HEK293 (cell line): Measurements from ENCODE around the gene ELMO1.

Experiments used
- BCL11A ChIP-seq: fragments of 450-650 bp; formaldehyde crosslinking; IDR thresholded peaks from 2 replicates; pipeline ENCODE4 v1.5.1; 2016; ENCODE audit warnings: low read depth, missing biosample characterization, missing genetic modification characterization
- BCL11B ChIP-seq: fragments of 450-650 bp; formaldehyde crosslinking; IDR thresholded peaks from 2 replicates; pipeline ENCODE4 v1.5.1; 2016; ENCODE audit warnings: low read depth, missing biosample characterization, missing genetic modification characterization
- GLIS2 ChIP-seq: fragments of 450-650 bp; formaldehyde crosslinking; IDR thresholded peaks from 2 replicates; pipeline ENCODE4 v1.5.1; 2016; ENCODE audit warnings: missing biosample characterization, missing genetic modification characterization
- HIC1 ChIP-seq: fragments of 450-650 bp; formaldehyde crosslinking; IDR thresholded peaks from 2 replicates; pipeline ENCODE4 v1.5.1; 2016; ENCODE audit warnings: missing biosample characterization, missing genetic modification characterization
- OSR2 ChIP-seq: fragments of 450-650 bp; formaldehyde crosslinking; IDR thresholded peaks from 2 replicates; pipeline ENCODE4 v1.5.1; 2016; ENCODE audit warnings: missing biosample characterization, missing genetic modification characterization
- WT1 ChIP-seq: fragments of 450-650 bp; formaldehyde crosslinking; IDR thresholded peaks from 2 replicates; pipeline ENCODE4 v1.5.1; 2016; ENCODE audit warnings: missing biosample characterization, missing genetic modification characterization
- YY1 ChIP-seq: fragments of 450-650 bp; formaldehyde crosslinking; IDR thresholded peaks from 2 replicates; pipeline ENCODE4 v1.5.1; 2018; ENCODE audit warnings: missing biosample characterization, missing genetic modification characterization
- ZBTB49 ChIP-seq: fragments of 450-650 bp; formaldehyde crosslinking; IDR thresholded peaks from 2 replicates; pipeline ENCODE4 v1.5.1; 2016; ENCODE audit warnings: missing biosample characterization, missing genetic modification characterization, low read depth
- ZIC2 ChIP-seq: fragments of 450-650 bp; formaldehyde crosslinking; IDR thresholded peaks from 2 replicates; pipeline ENCODE4 v1.5.1; 2016; ENCODE audit warnings: missing biosample characterization, missing genetic modification characterization
- ZNF133 ChIP-seq: fragments of 450-650 bp; formaldehyde crosslinking; IDR thresholded peaks from 2 replicates; pipeline ENCODE4 v1.5.1; 2016; ENCODE audit warnings: missing biosample characterization, missing genetic modification characterization
- ZNF146 ChIP-seq: fragments of 450-650 bp; formaldehyde crosslinking; IDR thresholded peaks from 2 replicates; pipeline ENCODE4 v1.5.1; 2016; ENCODE audit warnings: missing biosample characterization, missing genetic modification characterization
- ZNF23 ChIP-seq: fragments of 450-650 bp; formaldehyde crosslinking; IDR thresholded peaks from 2 replicates; pipeline ENCODE4 v1.5.1; 2016; ENCODE audit warnings: missing biosample characterization, missing genetic modification characterization, borderline replicate concordance
- ZNF280C ChIP-seq: fragments of 450-650 bp; formaldehyde crosslinking; IDR thresholded peaks from 2 replicates; pipeline ENCODE4 v1.5.1; 2016; ENCODE audit warnings: missing biosample characterization, missing genetic modification characterization
- ZNF404 ChIP-seq: fragments of 450-650 bp; formaldehyde crosslinking; IDR thresholded peaks from 2 replicates; pipeline ENCODE4 v1.5.1; 2017; ENCODE audit warnings: missing biosample characterization, missing genetic modification characterization
- ZNF596 ChIP-seq: fragments of 450-650 bp; IDR thresholded peaks from 2 replicates; pipeline ENCODE4 v1.5.0; 2018; ENCODE audit warnings: missing biosample characterization, mild to moderate bottlenecking, missing genetic modification characterization, moderate library complexity
- ZNF621 ChIP-seq: fragments of 450-650 bp; formaldehyde crosslinking; IDR thresholded peaks from 2 replicates; pipeline ENCODE4 v1.5.1; 2017; ENCODE audit warnings: missing biosample characterization, missing genetic modification characterization
- ZNF623 ChIP-seq: fragments of 450-650 bp; formaldehyde crosslinking; IDR thresholded peaks from 2 replicates; pipeline ENCODE4 v1.5.1; 2016; ENCODE audit warnings: missing biosample characterization, missing genetic modification characterization
- ZNF624 ChIP-seq: fragments of 450-650 bp; formaldehyde crosslinking; IDR thresholded peaks from 2 replicates; pipeline ENCODE4 v1.5.1; 2017; ENCODE audit warnings: missing biosample characterization, missing genetic modification characterization
- ZNF654 ChIP-seq: fragments of 450-650 bp; formaldehyde crosslinking; IDR thresholded peaks from 2 replicates; pipeline ENCODE4 v1.5.1; 2016; ENCODE audit warnings: low read depth, missing biosample characterization, missing genetic modification characterization
- ZNF843 ChIP-seq: fragments of 450-650 bp; formaldehyde crosslinking; IDR thresholded peaks from 2 replicates; pipeline ENCODE4 v1.5.1; 2016; ENCODE audit warnings: missing biosample characterization, missing genetic modification characterization
- ZSCAN5A ChIP-seq: fragments of 450-650 bp; formaldehyde crosslinking; IDR thresholded peaks from 2 replicates; pipeline ENCODE4 v1.5.1; 2016; ENCODE audit warnings: missing biosample characterization, missing genetic modification characterization

ELMO1 gene

GRCh38 chr7:37031571-37032257 lies 416.9 kb downstream of the ELMO1 start (continued):
- TF ChIP-seq ZNF280C (tag by site-specific recombination) (no peak), ZNF654 (tag by site-specific recombination) (no peak; the same call in 1 of the 2 replicates), BCL11B (tag by site-specific recombination) (no peak), GLIS2 (no peak), YY1 (no peak), ZNF624 (tag by site-specific recombination) (no peak), ZNF404 (tag by site-specific recombination) (no peak), ZNF133 (tag by site-specific recombination) (no peak), ZSCAN5A (tag by site-specific recombination) (no peak), ZNF23 (tag by site-specific recombination) (no peak), ZNF621 (no peak), ZNF146 (tag by site-specific recombination) (no peak), ZIC2 (peak; percentile 40; the same call in 1 of the 2 replicates), ZBTB49 (tag by site-specific recombination) (no peak), ZNF843 (tag by site-specific recombination) (peak; percentile 51; the same call in 1 of the 2 replicates), HIC1 (peak; percentile 57; the same call in 1 of the 2 replicates), ZNF596 (tag by site-specific recombination) (no peak), BCL11A (tag by site-specific recombination) (no peak), WT1 (peak; percentile 72), OSR2 (tag by site-specific recombination) (no peak), ZNF623 (tag by site-specific recombination) (no peak)
